Cardiac fibroblast (primary cell): ENCODE results near the gene CCNG2.
A peak's percentile ranks its signal among the peaks of the same experiment; 100 is the strongest.

Experiments used
- DNase-seq, 2 donors: peaks; one replicate each; pipeline versions ENCODE4 v3.0.0 to v3.0.0-alpha.2; 2010; ENCODE audit warnings: low read depth in 2 of 2
- H3K4me3 ChIP-seq, 2 donors: replicated peaks in 1 of 2; 1 replicate in 1 of 2; 2 replicates in 1 of 2; pipeline ENCODE4 v1.5.1; 2011; ENCODE audit warnings: low read depth in 2 of 2, low read length in 2 of 2, mild to moderate bottlenecking in 2 of 2, moderate library complexity in 1 of 2
- CTCF ChIP-seq: IDR thresholded peaks from one replicate; pipeline ENCODE4 v1.5.1; 2011; ENCODE audit warnings: low read depth, mild to moderate bottlenecking, low read length, inconsistent platforms

Gene CCNG2, protein sequence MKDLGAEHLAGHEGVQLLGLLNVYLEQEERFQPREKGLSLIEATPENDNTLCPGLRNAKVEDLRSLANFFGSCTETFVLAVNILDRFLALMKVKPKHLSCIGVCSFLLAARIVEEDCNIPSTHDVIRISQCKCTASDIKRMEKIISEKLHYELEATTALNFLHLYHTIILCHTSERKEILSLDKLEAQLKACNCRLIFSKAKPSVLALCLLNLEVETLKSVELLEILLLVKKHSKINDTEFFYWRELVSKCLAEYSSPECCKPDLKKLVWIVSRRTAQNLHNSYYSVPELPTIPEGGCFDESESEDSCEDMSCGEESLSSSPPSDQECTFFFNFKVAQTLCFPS

GRCh38 chr4:77156912-77157858 is at the start of gene CCNG2:
Gene CCNG2, plus strand, starts transcription at chr4:77157207. Its CDS starts 1,326 bp downstream, at chr4:77158533.
- H3K4me3 ChIP-seq = peak within 1 kb of the TSS; percentile 93 to 100
- no peak for TF ChIP-seq CTCF
- DNase-seq = peak; percentile 95 to 97

DNA sequence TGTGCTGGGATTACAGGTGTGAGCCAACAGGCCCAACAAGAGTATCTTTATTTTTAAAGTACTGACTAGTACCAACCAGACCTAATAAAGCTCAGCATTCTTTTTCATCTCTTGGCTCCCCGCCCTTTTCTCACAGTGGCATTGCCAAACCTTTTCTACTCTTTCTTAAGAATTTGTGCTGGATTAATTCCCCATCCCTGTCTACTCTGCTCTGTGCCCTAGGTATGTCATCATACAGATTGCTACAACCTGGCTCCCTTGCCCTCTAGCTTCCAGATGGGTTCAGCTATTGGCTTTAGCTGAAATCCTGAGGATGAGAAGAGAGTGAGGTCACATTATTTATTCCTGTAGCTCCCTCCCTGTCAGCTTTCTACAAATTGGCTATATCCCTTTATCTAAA is 46.3 kb upstream of the CCNG2 start:
- no peak for TF ChIP-seq CTCF
- no peak overlapping the region for H3K4me3 ChIP-seq
- DNase-seq = peak in 1 of 2 donors; percentile 12

DNA sequence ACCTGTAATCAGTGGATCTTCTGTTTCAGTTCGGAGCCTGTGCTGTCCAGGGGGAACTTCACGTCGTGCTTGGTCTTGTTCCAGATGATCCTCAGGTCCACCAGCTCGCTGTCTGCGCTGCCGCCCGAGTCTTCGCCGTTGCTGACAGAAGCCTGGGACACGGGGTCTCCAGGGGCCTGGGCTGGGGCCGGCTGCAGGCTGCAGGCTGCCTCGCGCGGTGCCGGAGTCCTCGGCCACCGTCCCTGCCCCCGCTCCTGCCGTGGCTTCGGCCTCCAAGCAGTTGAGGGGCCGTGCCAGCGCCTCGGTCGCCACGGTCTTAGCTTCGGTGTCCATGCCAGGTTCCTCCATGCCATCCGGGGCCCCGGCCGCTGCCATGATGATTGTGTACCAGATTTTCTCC is 43.9 kb upstream of the CCNG2 start:
- TF ChIP-seq CTCF = no peak
- no peak for DNase-seq
- H3K4me3 ChIP-seq = no peak overlapping the region

DNA sequence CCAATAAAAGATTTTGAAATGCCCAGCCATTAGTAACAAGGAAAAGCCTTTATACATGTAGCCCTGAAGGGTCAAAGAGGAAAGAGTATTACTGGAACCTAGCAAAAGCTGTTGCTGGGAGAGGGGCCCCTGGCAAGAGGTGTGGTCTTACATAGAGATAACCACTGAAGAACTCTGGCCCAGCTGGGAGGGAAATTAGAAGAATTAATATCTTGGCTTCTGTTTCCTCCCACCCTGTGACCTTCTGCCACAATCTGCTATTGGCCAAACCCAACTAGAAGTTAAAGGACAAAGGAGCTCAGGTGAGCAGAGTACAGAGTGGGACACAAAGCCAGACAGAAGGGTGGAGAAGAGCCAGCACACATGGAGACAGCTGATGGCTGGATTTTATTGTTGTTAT is 39.3 kb upstream of the CCNG2 start:
- DNase-seq = no peak
- no peak overlapping the region for H3K4me3 ChIP-seq
- TF ChIP-seq CTCF = no peak

DNA sequence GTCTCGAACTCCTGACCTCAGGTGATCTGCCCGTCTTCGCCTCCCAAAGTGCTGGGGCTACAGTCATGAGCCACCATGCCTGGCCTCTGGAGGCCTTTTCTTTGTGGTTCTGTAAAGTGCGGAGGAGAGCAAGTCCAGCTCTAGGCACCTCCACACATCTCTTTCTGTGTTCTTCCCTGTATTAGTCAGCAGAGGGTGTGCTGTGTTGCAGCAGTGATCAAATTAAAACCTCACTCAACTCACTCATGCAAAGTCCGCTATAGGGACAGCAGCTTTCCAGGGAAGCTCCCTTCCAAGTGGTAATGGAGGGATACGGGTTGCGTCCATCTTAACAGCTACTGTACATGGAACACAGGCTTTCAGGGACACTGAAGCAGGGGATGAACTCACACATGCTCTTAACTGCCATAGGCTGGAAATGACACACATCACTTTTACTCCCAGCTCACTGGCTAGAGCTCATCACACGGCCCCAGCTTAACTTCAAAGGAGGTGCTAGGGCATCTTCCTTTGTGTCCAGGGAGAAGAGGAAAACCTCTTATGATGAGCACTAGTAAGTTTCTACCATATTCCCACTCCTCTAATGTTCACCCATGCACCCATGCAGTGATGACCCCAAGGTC is 36.0 kb upstream of the CCNG2 start:
- TF ChIP-seq CTCF = no peak
- DNase-seq = no peak

GRCh38 chr4:77121736-77122240 is 35.2 kb upstream of the CCNG2 start:
- TF ChIP-seq CTCF = no peak
- H3K4me3 ChIP-seq = no peak overlapping the region
- DNase-seq = no peak

More for the DNA sequence above, 36.0 kb upstream of the CCNG2 start:
- no peak overlapping the region for H3K4me3 ChIP-seq
